Natural killer cell (primary cell): ENCODE data around the gene ZNF618. TPM values are rescaled to one million over a fixed set of nuclear protein-coding genes. Genes with fewer than 3 reads are reported as not detected.

Experiments used
- ATAC-seq, 3 donors: fragments of 150-1000 bp in 2 of 3; fragments of 200-7000 bp in 1 of 3; cut with Tn5 transposase; 1 replicate in 1 of 3; 2 replicates in 2 of 3; pipeline ENCODE4 v1.10.0; 2021; ENCODE audit warnings: mild to moderate bottlenecking in 2 of 3, moderate library complexity in 2 of 3
- DNase-seq, 2 donors: peaks; one replicate each; pipeline versions ENCODE4 v3.0.0 to v3.0.0-alpha.2; 2013 to 2021; ENCODE audit warnings: mixed read lengths in 1 of 2
- H3K27ac ChIP-seq: one replicate; pipeline ENCODE4 v1.5.1; 2013; ENCODE audit warnings: mild to moderate bottlenecking, low read length
- H3K27me3 ChIP-seq: one replicate; pipeline ENCODE4 v1.6.1; 2013; ENCODE audit warnings: low read length; ENCODE audit not compliant: control insufficient read depth, insufficient read depth
- H3K36me3 ChIP-seq: one replicate; pipeline ENCODE4 v1.6.1; 2013; ENCODE audit warnings: low read length; ENCODE audit not compliant: control insufficient read depth, insufficient read depth
- H3K4me1 ChIP-seq: one replicate; pipeline ENCODE4 v1.6.1; 2013; ENCODE audit warnings: low read length; ENCODE audit not compliant: control insufficient read depth, insufficient read depth
- H3K4me3 ChIP-seq: one replicate; pipeline ENCODE4 v1.5.1; 2013; ENCODE audit warnings: low read length
- H3K9me3 ChIP-seq: one replicate; pipeline ENCODE4 v1.6.1; 2013; ENCODE audit warnings: low read length; ENCODE audit not compliant: control insufficient read depth, insufficient read depth
- H3K27ac Mint-ChIP-seq, 2 donors: one replicate each; pipeline ENCODE4 v1.8.0; 2022; ENCODE audit warnings: mild to moderate bottlenecking in 2 of 2, mixed read lengths in 2 of 2, moderate library complexity in 1 of 2
- H3K27me3 Mint-ChIP-seq, 2 donors: one replicate each; pipeline ENCODE4 v1.8.0; 2022; ENCODE audit warnings: low read depth in 2 of 2, mixed read lengths in 2 of 2
- H3K36me3 Mint-ChIP-seq: one replicate; pipeline ENCODE4 v1.8.0; 2022; ENCODE audit warnings: mixed read lengths
- H3K4me1 Mint-ChIP-seq, 2 donors: one replicate each; pipeline ENCODE4 v1.8.0; 2022; ENCODE audit warnings: mixed read lengths in 2 of 2
- H3K4me3 Mint-ChIP-seq: one replicate; pipeline ENCODE4 v1.8.0; 2022; ENCODE audit warnings: mild to moderate bottlenecking, moderate library complexity, mixed read lengths
- H3K9me3 Mint-ChIP-seq, 2 donors: one replicate each; pipeline ENCODE4 v1.8.0; 2022; ENCODE audit warnings: mixed read lengths in 2 of 2
- CTCF ChIP-seq: fragments of 200-600 bp; IDR thresholded peaks from one replicate; pipeline ENCODE4 v1.8.0; 2022; ENCODE audit warnings: antibody characterized with exemption
- WGBS: methylation state at CpG from one replicate; pipeline ENCODE4 v1.1.7; 2013; ENCODE audit warnings: missing lambda C conversion rate; ENCODE audit not compliant: insufficient coverage; 5-methylcytosine and 5-hydroxymethylcytosine counted together
- intact Hi-C: fragments of 100-400 bp; cut with micrococcal nuclease; formaldehyde crosslinking; loops from one replicate; pipeline ENCODE4 v1.14.2; 2022
- total RNA-seq, 4 donors: library from RNA; stranded (reverse); fragments of 120-200 nt in 1 of 4; gene quantifications; one replicate each; pipeline versions ENCODE4 v1.2.3 to v1.2.4, GENCODE V29; 2013 to 2022

Gene ZNF618
- total RNA-seq, 3 donors from 2014 or later (not counting 1 experiment from before 2014, with no cell fraction given): 9.2 to 10.7 (median 10.0) TPM

GRCh38 chr9:113963017-113963620 is 87.0 kb downstream of the ZNF618 start:
- ATAC-seq (peak; percentile 47 to 61 (median 53)), DNase-seq (peak; percentile 22 to 29)
- H3K4me1 ChIP-seq: no peaks in the 10 kb centered on the region
- Mint-ChIP-seq H3K27me3 (no peaks in the 10 kb centered on the region), H3K27ac (no peak overlapping the region), H3K4me1 (peaks cover 0 to 4% of the 10 kb centered on the region in 2 donors), H3K4me3 (no peak overlapping the region), H3K36me3 (no peaks in the 10 kb centered on the region), H3K9me3 (no peaks in the 10 kb centered on the region)
- H3K9me3 ChIP-seq: no peaks in the 10 kb centered on the region
- intact Hi-C loops: loop anchor here (1.0 to 10.0 kb wide), 3 partner anchors 156 to 278 kb away; no protein-coding TSS in a partner anchor
- no peaks in the 10 kb centered on the region for H3K36me3 ChIP-seq
- no peak overlapping the region for H3K27ac ChIP-seq
- no peak overlapping the region for H3K4me3 ChIP-seq
- TF ChIP-seq CTCF: peak; percentile 66
- H3K27me3 ChIP-seq: no peaks in the 10 kb centered on the region
- WGBS: 63% methylated on average over 4 of the region's 5 CpGs

DNA sequence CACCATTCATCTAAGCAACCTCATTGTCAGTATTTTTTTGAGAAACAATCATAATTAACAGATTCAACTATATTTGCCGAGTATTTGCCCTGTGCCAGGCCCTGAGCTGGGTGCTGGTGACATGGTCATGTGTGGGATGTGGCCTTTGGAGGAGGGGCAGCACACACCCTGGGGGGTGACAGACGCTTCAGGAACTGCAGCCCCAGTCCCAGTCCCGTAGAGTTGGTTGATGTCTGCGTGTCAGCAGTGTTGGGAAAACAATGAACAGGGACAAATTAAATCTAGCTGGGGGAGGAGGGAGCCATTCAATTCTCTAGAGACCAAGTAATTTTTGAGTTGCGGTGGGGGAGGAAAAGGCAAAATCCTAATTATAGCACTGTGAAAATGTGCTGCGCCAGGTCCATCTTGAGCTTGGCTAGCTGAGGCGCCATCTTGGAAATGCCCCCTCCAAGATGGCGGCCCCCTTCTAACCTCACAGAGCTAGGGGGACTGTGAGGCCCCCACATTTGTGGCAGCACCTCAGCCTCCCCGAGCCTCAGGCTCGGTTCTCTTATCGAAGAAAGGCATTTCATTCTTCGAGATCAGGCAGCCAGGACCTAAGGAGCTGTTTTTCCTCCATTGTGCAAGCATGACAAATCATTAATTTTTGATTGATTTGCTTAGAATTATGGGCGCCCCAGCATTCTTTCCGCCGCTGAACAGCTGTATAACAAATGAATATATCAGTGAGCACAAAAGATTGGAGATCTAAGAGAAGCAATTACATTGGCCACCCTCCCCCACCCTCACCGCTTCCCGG is 87.8 kb downstream of the ZNF618 start:
- no peak overlapping the region for H3K27ac Mint-ChIP-seq
- Histone ChIP-seq H3K36me3 (no peaks in the 10 kb centered on the region), H3K4me1 (no peaks in the 10 kb centered on the region), H3K9me3 (no peaks in the 10 kb centered on the region), H3K27ac (no peak overlapping the region), H3K27me3 (no peaks in the 10 kb centered on the region), H3K4me3 (no peak overlapping the region)
- no peak for TF ChIP-seq CTCF
- ATAC-seq: no peak
- intact Hi-C loops: loop anchor here (1.0 to 10.0 kb wide), 3 partner anchors 157 to 279 kb away; no protein-coding TSS in a partner anchor
- H3K27me3 Mint-ChIP-seq: no peaks in the 10 kb centered on the region
- DNase-seq: no peak
- H3K9me3 Mint-ChIP-seq: no peaks in the 10 kb centered on the region
- WGBS: 97% methylated on average over 15 of the region's 17 CpGs
- H3K4me3 Mint-ChIP-seq: no peak overlapping the region
- H3K4me1 Mint-ChIP-seq: peaks cover 0 to 4% of the 10 kb centered on the region in 2 donors
- no peaks in the 10 kb centered on the region for H3K36me3 Mint-ChIP-seq

GRCh38 chr9:113964495-113965170 is 88.5 kb downstream of the ZNF618 start:
- H3K9me3 ChIP-seq: no peaks in the 10 kb centered on the region
- no peak for ATAC-seq
- Mint-ChIP-seq H3K4me1 (peaks cover 0 to 4% of the 10 kb centered on the region in 2 donors), H3K4me3 (no peak overlapping the region), H3K27ac (no peak overlapping the region), H3K9me3 (no peaks in the 10 kb centered on the region), H3K36me3 (no peaks in the 10 kb centered on the region), H3K27me3 (no peaks in the 10 kb centered on the region)
- no peak overlapping the region for H3K27ac ChIP-seq
- H3K36me3 ChIP-seq: no peaks in the 10 kb centered on the region
- H3K27me3 ChIP-seq: no peaks in the 10 kb centered on the region
- 100% methylated on average over 1 of the region's 5 CpGs for WGBS
- no peak overlapping the region for H3K4me3 ChIP-seq
- no peak for TF ChIP-seq CTCF
- H3K4me1 ChIP-seq: no peaks in the 10 kb centered on the region
- DNase-seq: no peak
- intact Hi-C loops: loop anchor here (10.0 kb wide), 1 partner anchor 280 kb away; no protein-coding TSS in a partner anchor
